GM23248 (cell line): ENCODE results near the gene ZSWIM6. TPM values are rescaled to one million over a fixed set of nuclear protein-coding genes. Genes with fewer than 3 reads are reported as not detected.

Experiments
- DNase-seq: peaks from one replicate; pipeline ENCODE4 v3.0.0-alpha.2; 2015
- H2AFZ ChIP-seq: fragments of 200-600 bp; sonication (generic); 2 replicates; pipeline ENCODE4 v1.6.1; 2016; ENCODE audit warnings: antibody characterized with exemption
- H3F3A ChIP-seq: fragments of 200-600 bp; sonication (generic); 2 replicates; pipeline ENCODE4 v1.6.1; 2016; ENCODE audit warnings: mild to moderate bottlenecking, antibody characterized with exemption, mixed run types; ENCODE audit not compliant: insufficient read depth
- H3K27ac ChIP-seq: fragments of 200-600 bp; sonication (generic); 2 replicates; pipeline ENCODE4 v1.5.1; 2016; ENCODE audit warnings: mild to moderate bottlenecking
- H3K27me3 ChIP-seq: fragments of 200-600 bp; sonication (generic); replicated peaks from 2 replicates; pipeline ENCODE4 v1.6.1; 2016; ENCODE audit warnings: mild to moderate bottlenecking; ENCODE audit not compliant: insufficient read depth
- H3K36me3 ChIP-seq: fragments of 200-600 bp; sonication (generic); 2 replicates; pipeline ENCODE4 v1.6.1; 2016; ENCODE audit warnings: low read depth, mild to moderate bottlenecking
- H3K4me1 ChIP-seq: fragments of 200-600 bp; sonication (generic); 2 replicates; pipeline ENCODE4 v1.6.1; 2016; ENCODE audit warnings: mild to moderate bottlenecking; ENCODE audit not compliant: insufficient read depth
- H3K4me2 ChIP-seq: fragments of 200-600 bp; sonication (generic); one replicate; pipeline ENCODE4 v1.6.1; 2016; ENCODE audit warnings: mild to moderate bottlenecking; ENCODE audit not compliant: unreplicated experiment
- H3K4me3 ChIP-seq: fragments of 200-600 bp; sonication (generic); 2 replicates; pipeline ENCODE4 v1.5.1; 2016; ENCODE audit warnings: mild to moderate bottlenecking
- H3K79me2 ChIP-seq: fragments of 200-600 bp; sonication (generic); 2 replicates; pipeline ENCODE4 v1.6.1; 2016; ENCODE audit warnings: mild to moderate bottlenecking; ENCODE audit not compliant: insufficient read depth
- H3K9ac ChIP-seq: fragments of 200-600 bp; sonication (generic); 2 replicates; pipeline ENCODE4 v1.6.1; 2016; ENCODE audit warnings: mild to moderate bottlenecking
- H3K9me2 ChIP-seq: fragments of 200-600 bp; sonication (generic); 2 replicates; pipeline ENCODE4 v1.6.1; 2016; ENCODE audit warnings: mixed run types, mild to moderate bottlenecking, moderate library complexity; ENCODE audit not compliant: insufficient read depth
- H3K9me3 ChIP-seq: fragments of 200-600 bp; sonication (generic); one replicate; pipeline ENCODE4 v1.6.1; 2017; ENCODE audit warnings: low read depth
- H4K20me1 ChIP-seq: fragments of 200-600 bp; sonication (generic); 2 replicates; pipeline ENCODE4 v1.6.0; 2016; ENCODE audit not compliant: insufficient read depth
- EZH2 ChIP-seq: fragments of 200-600 bp; sonication (generic); IDR thresholded peaks from 2 replicates; pipeline ENCODE4 v1.6.1; 2018; ENCODE audit warnings: antibody characterized with exemption, mild to moderate bottlenecking; ENCODE audit not compliant: insufficient read depth, poor library complexity, severe bottlenecking
- EZH2phosphoT487 ChIP-seq: fragments of 200-600 bp; sonication (generic); IDR thresholded peaks from 2 replicates; pipeline ENCODE4 v1.6.1; 2018; ENCODE audit warnings: antibody characterized with exemption, moderate library complexity, mild to moderate bottlenecking, low read depth; ENCODE audit not compliant: insufficient read depth
- WGBS, 2 experiments: methylation state at CpG; one replicate each; pipeline ENCODE4 v1.1.6; 2015 to 2017; ENCODE audit warnings: low lambda C conversion rate in 2 of 2, low coverage in 1 of 2; ENCODE audit errors: missing lambda C conversion rate in 2 of 2; 5-methylcytosine and 5-hydroxymethylcytosine counted together
- in situ Hi-C: fragments of 300-500 bp; cut with MboI; formaldehyde crosslinking; loops from 2 replicates; pipeline ENCODE4 v1.15.0; 2020
- polyA plus RNA-seq: library from polyadenylated mRNA; unstranded; fragments of >200 nt; fragmentation: Nextera tagmentation; extraction: Ambion mirVana; gene quantifications from 2 replicates; pipeline ENCODE4 v1.2.1, GENCODE V29; 2016
- total RNA-seq: library from RNA; depleted of rRNA; stranded (reverse); fragments of >200 nt; shearing (Covaris generic); gene quantifications from 2 replicates; pipeline ENCODE4 v1.2.3, GENCODE V29; 2014

Gene ZSWIM6
- total and polyA plus RNA-seq, 2 experiments from 2014 or later, result 1.5 to 4.8 TPM

- Histone ChIP-seq H4K20me1 (no peaks in the 10 kb centered on the region), H3K9me3 (no peaks in the 10 kb centered on the region), H3K79me2 (no peaks in the 10 kb centered on the region), H3K9me2 (no peaks in the 10 kb centered on the region), H3K27me3 (no peaks in the 10 kb centered on the region), H3F3A (0 out of 2 replicates have a peak, but pooled peaks cover 6% of the 10 kb centered on the region), H3K36me3 (no peaks in the 10 kb centered on the region), H3K4me2 (no peak overlapping the region), H3K27ac (no peak overlapping the region), H3K4me1 (no peaks in the 10 kb centered on the region), H2AFZ (no peak overlapping the region), H3K4me3 (no peak overlapping the region), H3K9ac (no peak overlapping the region)
- TF ChIP-seq EZH2phosphoT487 (no peak), EZH2 (no peak)
- 35 to 38% methylated on average over 5 of the region's 5 CpGs for WGBS, 2 experiments
- peak; percentile 4 for DNase-seq
- in situ Hi-C loops, result no loop called here
Measured at GRCh38 chr5:61551637-61552313, 219.7 kb downstream of the ZSWIM6 start.

- H4K20me1 ChIP-seq, result no peaks in the 10 kb centered on the region
- H3K36me3 ChIP-seq, result no peaks in the 10 kb centered on the region
- no peak overlapping the region for H3K9ac ChIP-seq
- TF ChIP-seq EZH2 (no peak), EZH2phosphoT487 (no peak)
- no peak overlapping the region for H3K4me3 ChIP-seq
- H3F3A ChIP-seq, result no peaks in the 10 kb centered on the region
- in situ Hi-C loops, result no loop called here
- H3K27me3 ChIP-seq, result no peaks in the 10 kb centered on the region
- H3K4me2 ChIP-seq, result no peak overlapping the region
- H3K27ac ChIP-seq, result no peak overlapping the region
- no peak overlapping the region for H2AFZ ChIP-seq
- no peaks in the 10 kb centered on the region for H3K9me2 ChIP-seq
- H3K9me3 ChIP-seq, result no peaks in the 10 kb centered on the region
- no peak for DNase-seq
- no peaks in the 10 kb centered on the region for H3K4me1 ChIP-seq
- H3K79me2 ChIP-seq, result no peaks in the 10 kb centered on the region
Measured at GRCh38 chr5:61559146-61559545, 227.1 kb downstream of the ZSWIM6 start.

- Histone ChIP-seq H3K4me1 (no peaks in the 10 kb centered on the region), H3K27ac (no peak overlapping the region)
- DNase-seq, result no peak
Measured at GRCh38 chr5:61559722-61560121, 227.7 kb downstream of the ZSWIM6 start.

GRCh38 chr5:61563401-61563800, 231.3 kb downstream of the ZSWIM6 start:
- Histone ChIP-seq H3K9me2 (no peaks in the 10 kb centered on the region), H3F3A (no peaks in the 10 kb centered on the region), H3K27me3 (no peaks in the 10 kb centered on the region), H3K4me2 (no peak overlapping the region), H3K4me1 (no peaks in the 10 kb centered on the region), H3K79me2 (no peaks in the 10 kb centered on the region), H4K20me1 (no peaks in the 10 kb centered on the region), H3K27ac (no peak overlapping the region), H3K36me3 (no peaks in the 10 kb centered on the region), H3K9ac (no peak overlapping the region), H2AFZ (no peak overlapping the region), H3K9me3 (no peaks in the 10 kb centered on the region), H3K4me3 (no peak overlapping the region)
- TF ChIP-seq EZH2phosphoT487 (no peak), EZH2 (no peak)
- in situ Hi-C loops, result no loop called here
- no peak for DNase-seq
- 60 to 72% methylated on average over 3 of the region's 3 CpGs for WGBS, 2 experiments

More at GRCh38 chr5:61559722-61560121, 227.7 kb downstream of the ZSWIM6 start:
- 62 to 67% methylated on average over 1 of the region's 1 CpG for WGBS, 2 experiments
- no peaks in the 10 kb centered on the region for H3K9me2 ChIP-seq
- no peaks in the 10 kb centered on the region for H3K79me2 ChIP-seq
- no peaks in the 10 kb centered on the region for H4K20me1 ChIP-seq
- no peak overlapping the region for H2AFZ ChIP-seq
- no peak for TF ChIP-seq EZH2
- TF ChIP-seq EZH2phosphoT487, result no peak
- no peaks in the 10 kb centered on the region for H3K36me3 ChIP-seq
- H3F3A ChIP-seq, result no peaks in the 10 kb centered on the region
- no peak overlapping the region for H3K4me3 ChIP-seq
- no peaks in the 10 kb centered on the region for H3K27me3 ChIP-seq
- in situ Hi-C loops, result no loop called here
- no peaks in the 10 kb centered on the region for H3K9me3 ChIP-seq
- no peak overlapping the region for H3K4me2 ChIP-seq
- no peak overlapping the region for H3K9ac ChIP-seq

GRCh38 chr5:61567337-61567736, 235.3 kb downstream of the ZSWIM6 start:
- Histone ChIP-seq H3K4me3 (no peak overlapping the region), H3F3A (no peaks in the 10 kb centered on the region), H2AFZ (no peak overlapping the region), H3K9ac (no peak overlapping the region), H3K79me2 (no peaks in the 10 kb centered on the region), H3K27ac (no peak overlapping the region), H3K27me3 (no peaks in the 10 kb centered on the region), H3K9me2 (no peaks in the 10 kb centered on the region), H3K9me3 (no peaks in the 10 kb centered on the region), H3K4me2 (no peak overlapping the region), H4K20me1 (no peaks in the 10 kb centered on the region), H3K4me1 (no peaks in the 10 kb centered on the region), H3K36me3 (no peaks in the 10 kb centered on the region)
- in situ Hi-C loops, result no loop called here
- no peak for DNase-seq
- TF ChIP-seq EZH2 (no peak), EZH2phosphoT487 (no peak)
- 44 to 50% methylated on average over 5 of the region's 5 CpGs for WGBS, 2 experiments
